ENCODE measurements around the gene UPF1.
A peak's percentile ranks its signal among the peaks of the same experiment; 100 is the strongest.

The UPF1 gene

GRCh38 chr19:18857223-18857622 is 25.5 kb downstream of the UPF1 start:
- no peak for DNase-seq (ENCODE audit: low spot score)

GRCh38 chr19:18858906-18859646 is 27.3 kb downstream of the UPF1 start:
- DNase-seq (ENCODE audit: low spot score), result no peak

- DNase-seq (ENCODE audit: low spot score), result no peak
These were observed 28.0 kb downstream of the UPF1 start for GRCh38 chr19:18859676-18860301.

GRCh38 chr19:18860302-18860700 is 28.5 kb downstream of the UPF1 start:
- DNase-seq (ENCODE audit: low spot score), result no peak

- no peak for DNase-seq (ENCODE audit: low spot score)
These were observed 29.0 kb downstream of the UPF1 start for GRCh38 chr19:18860725-18861124.

GRCh38 chr19:18861235-18861634 is 29.5 kb downstream of the UPF1 start:
- DNase-seq (ENCODE audit: low spot score), result no peak

GRCh38 chr19:18861917-18862316 is 30.2 kb downstream of the UPF1 start:
- DNase-seq (ENCODE audit: low spot score), result no peak

- no peak for DNase-seq (ENCODE audit: low spot score)
These were observed 31.4 kb downstream of the UPF1 start for GRCh38 chr19:18862976-18863842.

GRCh38 chr19:18863843-18864362 is 32.1 kb downstream of the UPF1 start:
- DNase-seq (ENCODE audit: low spot score), result no peak

- no peak for DNase-seq (ENCODE audit: low spot score)
These were observed 33.6 kb downstream of the UPF1 start for GRCh38 chr19:18865106-18865972.

GRCh38 chr19:18865973-18866799 is 34.4 kb downstream of the UPF1 start:
- DNase-seq (ENCODE audit: low spot score), result peak; percentile 37

- no peak for DNase-seq (ENCODE audit: low spot score)
These were observed 35.0 kb downstream of the UPF1 start for GRCh38 chr19:18866800-18867123.

GRCh38 chr19:18867199-18867598 is 35.4 kb downstream of the UPF1 start:
- DNase-seq (ENCODE audit: low spot score), result no peak

- no peak for DNase-seq (ENCODE audit: low spot score)
These were observed 36.0 kb downstream of the UPF1 start for GRCh38 chr19:18867751-18868150.

GRCh38 chr19:18868380-18869022 is 36.7 kb downstream of the UPF1 start:
- no peak for DNase-seq (ENCODE audit: low spot score)

- DNase-seq (ENCODE audit: low spot score), result no peak
These were observed 37.4 kb downstream of the UPF1 start for GRCh38 chr19:18869023-18869618.

- no peak for DNase-seq (ENCODE audit: low spot score)
These were observed 38.2 kb downstream of the UPF1 start for GRCh38 chr19:18869781-18870530.

GRCh38 chr19:18870531-18871172 is 38.9 kb downstream of the UPF1 start:
- no peak for DNase-seq (ENCODE audit: low spot score)

Data from SK-N-DZ (cell line).